SU-DHL-6 (cell line): ENCODE measurements around the gene RAB17.

Source experiments
- H2AFZ ChIP-seq: fragments of 200-600 bp; sonication (generic); 2 replicates; pipeline ENCODE4 v1.6.1; 2014; ENCODE audit warnings: low read depth, mild to moderate bottlenecking, moderate library complexity, mixed read lengths, antibody characterized with exemption, low read length; ENCODE audit not compliant: severe bottlenecking
- H3F3A ChIP-seq: fragments of 200-600 bp; shearing (Covaris generic); 2 replicates; pipeline ENCODE4 v1.6.0; 2016; ENCODE audit warnings: antibody characterized with exemption, mild to moderate bottlenecking; ENCODE audit not compliant: insufficient read depth
- H3K27ac ChIP-seq: fragments of 200-600 bp; sonication (generic); 2 replicates; pipeline ENCODE4 v1.5.1; 2016; ENCODE audit warnings: low read depth, mild to moderate bottlenecking, low read length, moderate library complexity, mixed read lengths
- H3K27me3 ChIP-seq: fragments of 200-600 bp; sonication (generic), shearing (Covaris generic); 2 replicates; pipeline ENCODE4 v1.6.0; 2014; ENCODE audit warnings: mild to moderate bottlenecking, low read length
- H3K36me3 ChIP-seq: fragments of 200-600 bp; sonication (generic); 2 replicates; pipeline ENCODE4 v1.6.1; 2014; ENCODE audit warnings: mild to moderate bottlenecking, low read length, mixed read lengths
- H3K4me2 ChIP-seq: fragments of 300-600, 200-600 bp; shearing (Covaris generic), sonication (generic); 2 replicates; pipeline ENCODE4 v1.6.0; 2014; ENCODE audit warnings: low read length, low read depth, mild to moderate bottlenecking; ENCODE audit not compliant: poor library complexity, severe bottlenecking
- H3K4me3 ChIP-seq: fragments of 200-600 bp; sonication (generic); 2 replicates; pipeline ENCODE4 v1.5.1; 2014; ENCODE audit warnings: antibody characterized with exemption, low read length, mild to moderate bottlenecking, mixed read lengths; ENCODE audit not compliant: insufficient read depth, poor library complexity, severe bottlenecking
- H3K79me2 ChIP-seq: fragments of 200-600 bp; sonication (generic); 2 replicates; pipeline ENCODE4 v1.6.1; 2014; ENCODE audit warnings: mild to moderate bottlenecking, low read length, moderate library complexity; ENCODE audit not compliant: insufficient read depth
- H3K9ac ChIP-seq: fragments of 200-600 bp; sonication (generic); 2 replicates; pipeline ENCODE4 v1.7.0; 2014; ENCODE audit warnings: mild to moderate bottlenecking, low read length
- H3K9me2 ChIP-seq: fragments of 200-600 bp; sonication (generic); replicated peaks from 2 replicates; pipeline ENCODE4 v1.6.1; 2014; ENCODE audit warnings: low read length; ENCODE audit not compliant: insufficient read depth
- H3K9me3 ChIP-seq: fragments of 200-600 bp; sonication (generic); 2 replicates; pipeline ENCODE4 v1.6.1; 2014; ENCODE audit warnings: low read length, mixed read lengths; ENCODE audit not compliant: insufficient read depth
- H4K20me1 ChIP-seq: fragments of 200-600 bp; sonication (generic); 2 replicates; pipeline ENCODE4 v1.6.1; 2014; ENCODE audit warnings: low read depth, mild to moderate bottlenecking, antibody characterized with exemption, low read length, moderate library complexity, mixed read lengths
- EZH2phosphoT487 ChIP-seq: fragments of 200-600 bp; sonication (generic), shearing (Covaris generic); conservative IDR thresholded peaks from 2 replicates; pipeline ENCODE4 v1.6.1; 2018; ENCODE audit warnings: mild to moderate bottlenecking, antibody characterized with exemption, low read length, moderate library complexity, mixed read lengths
- TF ChIP-seq, protein P1 (sequence below): fragments of 200-600 bp; sonication (generic); IDR thresholded peaks from one replicate; pipeline ENCODE4 v1.5.1; 2017; ENCODE audit warnings: antibody characterized with exemption, mild to moderate bottlenecking, low read length, moderate library complexity; ENCODE audit not compliant: insufficient read depth, poor library complexity, severe bottlenecking

RAB17 gene

DNA sequence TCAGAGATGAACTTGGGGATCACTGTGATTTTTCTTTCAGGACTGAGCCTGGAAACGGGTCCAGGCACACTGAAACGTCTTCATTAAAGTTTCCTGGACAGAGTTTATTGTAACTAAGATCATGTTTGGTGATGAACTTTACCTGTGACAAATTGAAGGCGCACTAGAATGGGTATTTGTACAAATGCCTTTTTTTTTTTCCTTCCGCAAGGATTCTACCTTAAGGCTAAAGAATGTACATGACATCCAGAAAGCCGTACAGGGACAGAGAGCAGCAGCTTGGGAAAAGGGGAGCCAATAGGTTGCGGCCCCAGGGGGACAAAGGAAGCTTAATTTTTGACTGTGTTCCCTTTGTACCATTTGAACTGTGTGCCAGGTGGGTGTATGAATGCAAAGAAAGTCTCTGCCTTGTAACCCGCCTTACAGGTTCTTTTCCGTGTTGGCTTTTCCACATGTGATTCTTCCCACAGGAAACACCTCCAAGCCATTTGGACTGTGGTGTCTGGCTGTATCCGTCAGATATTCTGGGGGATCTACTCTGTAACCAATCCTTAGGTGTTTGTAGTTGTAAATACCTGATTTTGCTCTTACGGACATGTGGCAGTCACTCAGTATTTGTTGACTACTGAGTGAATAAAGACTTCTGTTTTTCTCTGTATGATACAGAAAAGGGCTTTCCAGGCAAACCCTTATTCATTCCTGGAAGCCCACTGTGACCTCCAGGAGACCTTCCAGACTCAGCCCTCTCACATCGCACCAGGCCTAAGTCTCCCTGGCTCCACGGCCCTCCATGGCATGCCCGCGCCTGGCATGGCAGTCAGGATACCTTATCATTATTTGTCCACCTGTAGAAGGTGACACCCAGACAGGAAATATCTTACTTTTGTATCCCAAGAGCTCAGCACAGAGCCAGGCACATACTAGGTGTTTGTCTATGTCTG lies 38.0 kb upstream of the RAB17 start:
- Histone ChIP-seq H3K4me2 (no peak overlapping the region), H3K27me3 (no peaks in the 10 kb centered on the region), H3K36me3 (no peaks in the 10 kb centered on the region), H3K27ac (no peak overlapping the region), H3K9me2 (no peaks in the 10 kb centered on the region), H2AFZ (no peak overlapping the region), H3K4me3 (no peak overlapping the region), H3F3A (no peaks in the 10 kb centered on the region), H4K20me1 (no peaks in the 10 kb centered on the region), H3K79me2 (no peaks in the 10 kb centered on the region), H3K9me3 (no peaks in the 10 kb centered on the region), H3K9ac (no peak overlapping the region)
- TF ChIP-seq, protein P1, sequence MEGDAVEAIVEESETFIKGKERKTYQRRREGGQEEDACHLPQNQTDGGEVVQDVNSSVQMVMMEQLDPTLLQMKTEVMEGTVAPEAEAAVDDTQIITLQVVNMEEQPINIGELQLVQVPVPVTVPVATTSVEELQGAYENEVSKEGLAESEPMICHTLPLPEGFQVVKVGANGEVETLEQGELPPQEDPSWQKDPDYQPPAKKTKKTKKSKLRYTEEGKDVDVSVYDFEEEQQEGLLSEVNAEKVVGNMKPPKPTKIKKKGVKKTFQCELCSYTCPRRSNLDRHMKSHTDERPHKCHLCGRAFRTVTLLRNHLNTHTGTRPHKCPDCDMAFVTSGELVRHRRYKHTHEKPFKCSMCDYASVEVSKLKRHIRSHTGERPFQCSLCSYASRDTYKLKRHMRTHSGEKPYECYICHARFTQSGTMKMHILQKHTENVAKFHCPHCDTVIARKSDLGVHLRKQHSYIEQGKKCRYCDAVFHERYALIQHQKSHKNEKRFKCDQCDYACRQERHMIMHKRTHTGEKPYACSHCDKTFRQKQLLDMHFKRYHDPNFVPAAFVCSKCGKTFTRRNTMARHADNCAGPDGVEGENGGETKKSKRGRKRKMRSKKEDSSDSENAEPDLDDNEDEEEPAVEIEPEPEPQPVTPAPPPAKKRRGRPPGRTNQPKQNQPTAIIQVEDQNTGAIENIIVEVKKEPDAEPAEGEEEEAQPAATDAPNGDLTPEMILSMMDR: no peak
- no peak for TF ChIP-seq EZH2phosphoT487

DNA sequence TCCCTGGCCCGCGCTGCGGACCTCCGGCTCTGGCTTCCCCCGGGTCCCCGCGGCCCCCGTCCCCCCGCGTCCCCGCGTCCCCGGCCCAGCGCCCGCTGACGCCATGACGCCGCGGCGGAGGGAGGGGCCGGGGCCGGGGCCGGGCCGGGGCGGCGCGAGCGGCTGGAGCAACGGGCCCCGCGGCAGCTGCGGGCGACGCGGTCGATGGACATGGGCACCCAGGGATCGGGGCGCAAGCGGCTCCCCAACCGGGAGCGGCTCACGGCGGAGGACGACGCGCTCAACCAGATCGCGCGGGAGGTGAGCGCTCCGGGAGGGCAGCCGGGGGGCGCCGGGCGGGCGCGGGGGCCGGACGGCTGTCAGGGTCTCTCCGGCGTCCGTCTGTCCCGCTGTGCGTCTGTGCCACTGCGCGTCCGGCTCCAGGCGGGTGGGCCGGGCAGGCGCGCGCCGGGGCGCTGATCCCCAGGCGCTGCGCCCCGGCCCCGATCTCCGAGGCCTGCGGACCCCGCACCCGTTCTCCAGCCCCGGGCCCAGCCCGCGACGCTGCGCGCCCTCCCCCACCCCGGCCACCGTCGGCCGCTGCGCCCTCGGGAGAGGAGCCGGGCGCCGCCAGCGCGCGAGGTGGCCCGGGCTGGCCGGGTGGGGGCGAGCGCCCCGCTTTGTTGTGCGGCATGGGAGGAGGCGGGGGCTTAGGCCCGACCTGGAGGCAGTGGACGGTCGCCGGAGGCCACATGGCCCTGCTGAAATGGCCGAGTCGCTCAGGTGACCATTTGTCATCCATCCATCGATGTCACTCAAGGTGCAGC lies 37.1 kb upstream of the RAB17 start, which contains the start of gene LRRFIP1:
Gene LRRFIP1, plus strand, starts transcription at position 147 of the 806 bp plus-strand sequence. Its CDS starts 58 bp downstream, at position 205.
- H3K4me3 ChIP-seq: no peak within 1 kb of the TSS
- no peaks in the 10 kb centered on the region for H3K9me2 ChIP-seq
- H3F3A ChIP-seq: no peaks in the 10 kb centered on the region
- H2AFZ ChIP-seq: no peak within 1 kb of the TSS
- H3K4me2 ChIP-seq: no peak within 1 kb of the TSS
- no peak within 1 kb of the TSS for H3K9ac ChIP-seq
- no peaks in the 10 kb centered on the region for H3K79me2 ChIP-seq
- no peaks in the 10 kb centered on the region for H3K9me3 ChIP-seq
- H4K20me1 ChIP-seq: no peaks in the 10 kb centered on the region
- no peaks in the 10 kb centered on the region for H3K36me3 ChIP-seq
- TF ChIP-seq, protein P1: no peak
- TF ChIP-seq EZH2phosphoT487: no peak
- no peaks in the 10 kb centered on the region for H3K27me3 ChIP-seq
- H3K27ac ChIP-seq: no peak within 1 kb of the TSS

DNA sequence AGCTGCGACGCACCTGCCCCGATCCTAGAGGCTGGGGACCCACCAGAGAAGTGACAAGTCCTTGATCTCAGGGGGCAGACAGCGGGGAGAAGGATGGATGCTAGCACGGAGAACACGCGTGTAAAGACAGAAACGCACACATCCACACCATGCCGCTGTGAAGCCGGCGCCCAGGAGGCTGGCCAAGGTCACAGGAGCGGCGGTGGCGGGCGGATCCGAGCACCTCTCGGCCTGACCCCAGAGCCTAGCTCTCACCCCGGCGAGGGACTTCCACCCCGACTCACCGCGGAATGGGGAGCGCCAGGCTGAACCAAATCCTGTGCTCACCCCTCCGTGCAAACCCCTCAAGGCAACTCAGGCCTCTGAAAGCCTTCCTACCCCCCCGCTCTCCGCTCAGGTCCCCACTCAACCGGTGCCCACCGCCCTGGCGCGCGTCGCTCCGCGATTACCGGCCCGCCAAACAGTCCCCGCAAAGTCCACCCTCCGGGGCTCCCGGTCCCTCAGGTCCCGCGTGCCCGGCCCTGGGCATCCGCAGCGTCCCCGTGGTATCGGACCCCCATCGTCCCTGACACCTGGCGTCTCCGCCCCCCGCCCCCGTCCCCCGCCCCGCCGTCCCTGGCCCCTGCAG lies 36.4 kb upstream of the RAB17 start:
- H3F3A ChIP-seq: no peaks in the 10 kb centered on the region
- H4K20me1 ChIP-seq: no peaks in the 10 kb centered on the region
- no peak for TF ChIP-seq EZH2phosphoT487
- TF ChIP-seq, protein P1: no peak
- no peak overlapping the region for H3K9ac ChIP-seq
- H3K27me3 ChIP-seq: no peaks in the 10 kb centered on the region
- H3K4me3 ChIP-seq: no peak overlapping the region
- H3K79me2 ChIP-seq: no peaks in the 10 kb centered on the region
- H3K9me3 ChIP-seq: no peaks in the 10 kb centered on the region
- H3K9me2 ChIP-seq: no peaks in the 10 kb centered on the region
- no peaks in the 10 kb centered on the region for H3K36me3 ChIP-seq
- no peak overlapping the region for H3K27ac ChIP-seq
- no peak overlapping the region for H2AFZ ChIP-seq
- H3K4me2 ChIP-seq: no peak overlapping the region
